AG04449 (cell line): ENCODE data around the gene TPTE2.

ENCODE experiments used
- CTCF ChIA-PET: fragments of 350-600 bp; formaldehyde crosslinking; extraction: SDS; loops from one replicate; lab custom pipeline; 2021; ENCODE audit warnings: antibody characterized with exemption; lab: Yijun Ruan, JAX
- POLR2A ChIA-PET: fragments of 400-600, 350-600 bp; formaldehyde crosslinking; extraction: SDS; loops from one replicate; lab custom pipeline; 2020; ENCODE audit warnings: antibody characterized with exemption, inconsistent platforms; lab: Yijun Ruan, JAX
- DNase-seq: peaks from one replicate; pipeline ENCODE4 v3.0.0-alpha.2; 2010; ENCODE audit warnings: low read depth, low spot score
- H3K4me3 ChIP-seq: 2 replicates; pipeline ENCODE4 v1.5.1; 2011; ENCODE audit warnings: low read depth, mild to moderate bottlenecking, control low read depth, low read length
- CTCF ChIP-seq: IDR thresholded peaks from one replicate; pipeline ENCODE4 v1.5.1; 2011; ENCODE audit warnings: mild to moderate bottlenecking, moderate library complexity, low read length, control low read depth, inconsistent platforms; ENCODE audit not compliant: insufficient read depth; ENCODE audit errors: missing control alignments

The TPTE2 gene

GRCh38 chr13:19601749-19602725, 40.7 kb upstream of the TPTE2 start:
- POLR2A ChIA-PET = interaction anchor here (0.6 kb wide), 1 partner anchor 39 kb away, joined by 3 read pairs; no protein-coding TSS in a partner anchor
- H3K4me3 ChIP-seq = peak overlapping the region; percentile 58
- CTCF ChIA-PET = interaction anchor here (1.1 kb wide), 1 partner anchor 17 kb away, joined by 3 read pairs; no protein-coding TSS in a partner anchor
- peak; percentile 29 for TF ChIP-seq CTCF
- DNase-seq = no peak

GRCh38 chr13:19597523-19597922, 36.2 kb upstream of the TPTE2 start:
- no peak for DNase-seq
- ChIA-PET POLR2A (no interaction called here), CTCF (interaction anchor here (0.9 kb wide), 1 partner anchor 10 kb away, joined by 4 read pairs; no protein-coding TSS in a partner anchor)
- TF ChIP-seq CTCF = no peak
- H3K4me3 ChIP-seq = no peak overlapping the region

- H3K4me3 ChIP-seq = no peak overlapping the region
- no peak for TF ChIP-seq CTCF
- DNase-seq = no peak
- CTCF ChIA-PET = interaction anchor here (0.9 kb wide), 1 partner anchor 9 kb away, joined by 4 read pairs; no protein-coding TSS in a partner anchor
- POLR2A ChIA-PET = no interaction called here
Measured at GRCh38 chr13:19596960-19597361, 35.6 kb upstream of the TPTE2 start.

GRCh38 chr13:19596086-19596485, 34.8 kb upstream of the TPTE2 start:
- ChIA-PET POLR2A (no interaction called here), CTCF (no interaction called here)
- no peak for DNase-seq
- H3K4me3 ChIP-seq = no peak overlapping the region
- TF ChIP-seq CTCF = no peak

GRCh38 chr13:19592657-19593180, 31.4 kb upstream of the TPTE2 start:
- H3K4me3 ChIP-seq = no peak overlapping the region
- no peak for DNase-seq
- TF ChIP-seq CTCF = no peak
- ChIA-PET CTCF (interaction anchor here (1.1 kb wide), 1 partner anchor 25 kb away, joined by 4 read pairs; no protein-coding TSS in a partner anchor), POLR2A (no interaction called here)

GRCh38 chr13:19591864-19592263, 30.5 kb upstream of the TPTE2 start:
- DNase-seq = no peak
- ChIA-PET CTCF (no interaction called here), POLR2A (no interaction called here)
- TF ChIP-seq CTCF = no peak
- no peak overlapping the region for H3K4me3 ChIP-seq
